Peyer's patch (tissue), 4 donors: ENCODE results near the gene NABP2.

Source experiments
- CTCF ChIP-seq, 6 experiments: fragments of 450-650 bp in 4 of 6; fragments of 200-600 bp in 2 of 6; sonication (generic) in 1 of 6; IDR thresholded peaks; one replicate each; pipeline ENCODE4 v1.5.1; 2017 to 2019; ENCODE audit warnings: antibody characterized with exemption in 6 of 6, mild to moderate bottlenecking in 3 of 6, moderate library complexity in 1 of 6
- POLR2A ChIP-seq, 2 donors: fragments of 450-650 bp; IDR thresholded peaks; one replicate each; pipeline ENCODE4 v1.5.1; 2017; ENCODE audit warnings: antibody characterized with exemption in 2 of 2, mild to moderate bottlenecking in 2 of 2, moderate library complexity in 2 of 2

- TF ChIP-seq POLR2A (IDR thresholded peaks at IDR 0.05) (no peak), CTCF (IDR thresholded peaks at IDR 0.05) (no peak)
These were observed 34.7 kb downstream of the NABP2 start for GRCh38 chr12:56258820-56259183.
